ENCODE data around the gene GAS2L1. TPM values are rescaled to one million over a fixed set of nuclear protein-coding genes. Genes with fewer than 3 reads are reported as not detected.
A peak's percentile ranks its signal among the peaks of the same experiment; 100 is the strongest.

The GAS2L1 gene
- total and polyA plus RNA-seq, 2 experiments from 2014 or later: 17.3 to 21.0 TPM

- Histone ChIP-seq H3K27me3 (no peaks in the 10 kb centered on the region), H3K4me3 (no peak overlapping the region), H3K27ac (no peak overlapping the region), H3K4me1 (ENCODE audit: low read depth) (peaks cover 9% of the 10 kb centered on the region), H3K9me3 (ENCODE audit: low read depth) (no peaks in the 10 kb centered on the region), H3K36me3 (peaks cover 5% of the 10 kb centered on the region)
- peak; percentile 81 for TF ChIP-seq CTCF (IDR thresholded peaks at IDR 0.05; ENCODE audit: low read depth, low read length)
- DNase-seq (ENCODE audit: low read depth in 1 of 2, low spot score in 1 of 2): peak; percentile 75 to 89
Observed at GRCh38 chr22:29359469-29359868, 53.0 kb downstream of the GAS2L1 start.

Other genes with a start within 250 kb of the GAS2L1 start
- not detected in 2 replicates for gene C22orf31, start 244.8 kb upstream of the GAS2L1 start, total RNA-seq
- not detected in 2 replicates for gene C22orf31, start 244.8 kb upstream of the GAS2L1 start, polyA plus RNA-seq
- gene KREMEN1, start 233.6 kb upstream of the GAS2L1 start, total RNA-seq: 19.0 and 20.3 TPM in 2 replicates
- 18.0 and 18.1 TPM in 2 replicates for gene KREMEN1, start 233.6 kb upstream of the GAS2L1 start, polyA plus RNA-seq
- 13.0 and 42.5 TPM in 2 replicates for gene EMID1, start 100.8 kb upstream of the GAS2L1 start, total RNA-seq
- 9.9 and 32.9 TPM in 2 replicates for gene EMID1, start 100.8 kb upstream of the GAS2L1 start, polyA plus RNA-seq
- gene RHBDD3, start 38.7 kb upstream of the GAS2L1 start, total RNA-seq: 88.6 and 102 TPM in 2 replicates
- gene RHBDD3, start 38.7 kb upstream of the GAS2L1 start, polyA plus RNA-seq: 80.4 and 83.7 TPM in 2 replicates
- gene EWSR1, start 38.4 kb upstream of the GAS2L1 start, total RNA-seq: 233 and 266 TPM in 2 replicates
- 328 and 349 TPM in 2 replicates for gene EWSR1, start 38.4 kb upstream of the GAS2L1 start, polyA plus RNA-seq
- gene RASL10A, start 9.0 kb downstream of the GAS2L1 start, total RNA-seq: 3.6 and 4.1 TPM in 2 replicates
- gene RASL10A, start 9.0 kb downstream of the GAS2L1 start, polyA plus RNA-seq: 1.2 and 3.5 TPM in 2 replicates
- 68.2 and 80.7 TPM in 2 replicates for gene AP1B1, start 81.9 kb downstream of the GAS2L1 start, total RNA-seq
- 55.1 and 67.4 TPM in 2 replicates for gene AP1B1, start 81.9 kb downstream of the GAS2L1 start, polyA plus RNA-seq
- gene RFPL1, start 131.9 kb downstream of the GAS2L1 start, total RNA-seq: not detected in 2 replicates
- gene RFPL1, start 131.9 kb downstream of the GAS2L1 start, polyA plus RNA-seq: 0.32 TPM in 1 of 2 replicates, not detected in the other
- gene NEFH, start 173.6 kb downstream of the GAS2L1 start, total RNA-seq: 0.88 and 1.8 TPM in 2 replicates
- gene NEFH, start 173.6 kb downstream of the GAS2L1 start, polyA plus RNA-seq: 2.0 and 2.4 TPM in 2 replicates
- 27.0 and 41.3 TPM in 2 replicates for gene THOC5, start 247.1 kb downstream of the GAS2L1 start, total RNA-seq
- 30.4 and 31.4 TPM in 2 replicates for gene THOC5, start 247.1 kb downstream of the GAS2L1 start, polyA plus RNA-seq